GM12891 (cell line): ENCODE results near the gene KRTAP20-1.

Experiments used
- POLR2A ChIP-seq: IDR thresholded peaks from 2 replicates; pipeline ENCODE4 v1.6.1; 2011; ENCODE audit warnings: low read depth, low read length, control low read depth
- POLR2AphosphoS5 ChIP-seq: IDR thresholded peaks from 2 replicates; pipeline ENCODE4 v1.6.1; 2011; ENCODE audit warnings: low read depth, low read length, control low read depth
- POU2F2 ChIP-seq: IDR thresholded peaks from 2 replicates; pipeline ENCODE4 v1.6.1; 2011; ENCODE audit warnings: low read depth, mild to moderate bottlenecking, control low read depth, low read length, moderate library complexity
- SPI1 ChIP-seq: IDR thresholded peaks from 2 replicates; pipeline ENCODE4 v1.6.1; 2011; ENCODE audit warnings: low read depth, low read length, control low read depth
- TAF1 ChIP-seq: IDR thresholded peaks from 2 replicates; pipeline ENCODE4 v1.6.1; 2011; ENCODE audit warnings: low read depth, low read length, control low read depth

- TF ChIP-seq POLR2AphosphoS5 (no peak), POLR2A (no peak), TAF1 (no peak), POU2F2 (no peak), SPI1 (no peak)
Observed at GRCh38 chr21:30652891-30653290, 36.7 kb downstream of the KRTAP20-1 start.
